GM12878 (cell line): ENCODE data around the gene TSC2. TPM values are rescaled to one million over a fixed set of nuclear protein-coding genes. Genes with fewer than 3 reads are reported as not detected.

ENCODE experiments used
- ATAC-seq: fragments of 200-7000 bp; cut with Tn5 transposase; 3 replicates; pipeline ENCODE4 v1.9.1; 2020; ENCODE audit warnings: mild to moderate bottlenecking, moderate library complexity
- BruUV-seq: library from RNA; stranded (reverse); fragments of 400-500 nt; replicated peaks from 2 replicates; lab custom pipeline; 2021; lab: Mats Ljungman, UMichigan
- CTCF ChIA-PET: fragments of 300-600 bp; sonication (Branson Sonifier 250); formaldehyde crosslinking; extraction: SDS; loops from one replicate; lab custom pipeline; 2021; ENCODE audit warnings: inconsistent platforms; lab: Yijun Ruan, JAX
- POLR2A ChIA-PET: fragments of 350-600 bp; formaldehyde crosslinking; extraction: SDS; loops from one replicate; lab custom pipeline; 2021; ENCODE audit warnings: inconsistent platforms; lab: Charles Lee
- RAD21 ChIA-PET: fragments of 300-600 bp; sonication (Branson Sonifier 250); formaldehyde crosslinking; loops from one replicate; lab custom pipeline; 2023; ENCODE audit warnings: antibody characterized with exemption; ENCODE audit not compliant: unreplicated experiment; lab: Charles Lee
- SMC1A ChIA-PET: fragments of 300-600 bp; sonication (Branson Sonifier 250); formaldehyde crosslinking; loops from one replicate; lab custom pipeline; 2023; ENCODE audit not compliant: unreplicated experiment, uncharacterized antibody; lab: Charles Lee
- DNase-seq: peaks from one replicate; pipeline ENCODE4 v3.0.0-alpha.2; 2011; ENCODE audit warnings: low read depth, low spot score
- FAIRE-seq: peaks from 3 replicates; lab custom pipeline; 2011; peaks lifted over from hg19 to GRCh38; lab: Jason Lieb, UNC
- H2AFZ ChIP-seq: 2 replicates; pipeline ENCODE4 v1.6.0; 2011; ENCODE audit warnings: low read depth, low read length, control low read depth; ENCODE audit not compliant: control insufficient read depth
- H3K27ac ChIP-seq: 2 replicates; pipeline ENCODE4 v1.5.1; 2011; ENCODE audit warnings: control low read depth; ENCODE audit not compliant: control insufficient read depth, insufficient read depth
- H3K27me3 ChIP-seq, 2 experiments: replicated peaks in 1 of 2; 2 replicates each; pipeline versions ENCODE4 v1.6.0 to v1.6.1; 2011; ENCODE audit warnings: low read length in 1 of 2; ENCODE audit not compliant: control insufficient read depth in 2 of 2, insufficient read depth in 2 of 2
- H3K36me3 ChIP-seq, 2 experiments: 2 replicates each; pipeline ENCODE4 v1.5.1; 2011; ENCODE audit warnings: low read length in 1 of 2; ENCODE audit not compliant: control insufficient read depth in 2 of 2, insufficient read depth in 2 of 2
- H3K4me1 ChIP-seq: 2 replicates; pipeline ENCODE4 v1.6.1; 2011; ENCODE audit warnings: mild to moderate bottlenecking, low read length, moderate library complexity, mixed read lengths; ENCODE audit not compliant: control insufficient read depth, insufficient read depth
- H3K4me2 ChIP-seq: 2 replicates; pipeline ENCODE4 v1.6.0; 2011; ENCODE audit warnings: control low read depth; ENCODE audit not compliant: control insufficient read depth, insufficient read depth
- H3K4me3 ChIP-seq: fragments of 200-600 bp; sonication (generic); 2 replicates; pipeline ENCODE4 v1.5.1; 2016
- H3K79me2 ChIP-seq: 2 replicates; pipeline ENCODE4 v1.6.0; 2011; ENCODE audit warnings: low read length; ENCODE audit not compliant: control insufficient read depth, insufficient read depth
- H3K9ac ChIP-seq: 2 replicates; pipeline ENCODE4 v1.8.0; 2011; ENCODE audit warnings: low read length, control low read depth, mixed read lengths; ENCODE audit not compliant: control insufficient read depth, insufficient read depth
- H3K9me3 ChIP-seq: replicated peaks from 3 replicates; pipeline ENCODE4 v1.5.1; 2011; ENCODE audit warnings: mild to moderate bottlenecking, low read length; ENCODE audit not compliant: control insufficient read depth, insufficient read depth
- H4K20me1 ChIP-seq: 2 replicates; pipeline ENCODE4 v1.6.0; 2011; ENCODE audit not compliant: control insufficient read depth, insufficient read depth
- BHLHE40 ChIP-seq, 2 experiments: fragments of 450-650 bp in 1 of 2; IDR thresholded peaks; 2 replicates each; pipeline ENCODE4 v1.6.1; 2011 to 2017; ENCODE audit warnings: low read depth in 2 of 2, borderline replicate concordance in 1 of 2, improper control_type of control experiment in 1 of 2, low read length in 1 of 2, mild to moderate bottlenecking in 1 of 2
- CBX5 ChIP-seq: sonication (generic); IDR thresholded peaks from 2 replicates; pipeline ENCODE4 v1.6.1; 2016; ENCODE audit warnings: low read depth, moderate library complexity, mild to moderate bottlenecking, inconsistent platforms
- EZH2 ChIP-seq: IDR thresholded peaks from 2 replicates; pipeline ENCODE4 v1.6.1; 2012; ENCODE audit warnings: low read depth, mild to moderate bottlenecking, control low read depth, inconsistent platforms, low read length, borderline replicate concordance; ENCODE audit not compliant: control insufficient read depth
- FOXM1 ChIP-seq: IDR thresholded peaks from 2 replicates; pipeline ENCODE4 v1.6.1; 2012; ENCODE audit warnings: low read depth, mild to moderate bottlenecking, inconsistent platforms, low read length, moderate library complexity
- NFYB ChIP-seq: IDR thresholded peaks from 2 replicates; pipeline ENCODE4 v1.6.1; 2011; ENCODE audit warnings: low read depth, mild to moderate bottlenecking, low read length, improper control_type of control experiment, moderate library complexity; ENCODE audit not compliant: insufficient read depth
- NRF1 ChIP-seq: conservative IDR thresholded peaks from 2 replicates; pipeline ENCODE4 v1.6.1; 2011; ENCODE audit warnings: mild to moderate bottlenecking, low read depth, low read length, improper control_type of control experiment
- SIN3A ChIP-seq: IDR thresholded peaks from 2 replicates; pipeline ENCODE4 v1.6.1; 2012; ENCODE audit warnings: low read depth, low read length, improper control_type of control experiment
- SIX5 ChIP-seq: IDR thresholded peaks from 2 replicates; pipeline ENCODE4 v1.6.1; 2011; ENCODE audit warnings: mild to moderate bottlenecking, low read depth, low read length, moderate library complexity; ENCODE audit not compliant: severe bottlenecking
- USF1 ChIP-seq: IDR thresholded peaks from 2 replicates; pipeline ENCODE4 v1.6.1; 2011; ENCODE audit warnings: borderline replicate concordance, low read depth, mild to moderate bottlenecking, moderate library complexity, mixed read lengths, low read length; ENCODE audit not compliant: insufficient read depth; ENCODE audit errors: extremely low read length
- ZBTB11 ChIP-seq: fragments of 450-650 bp; formaldehyde crosslinking; IDR thresholded peaks from 2 replicates; pipeline ENCODE4 v1.5.0; 2022; ENCODE audit warnings: mild to moderate bottlenecking, missing genetic modification characterization
- WGBS: methylation state at CpG from one replicate; pipeline ENCODE4 v1.1.6; 2016; ENCODE audit warnings: low lambda C conversion rate; ENCODE audit not compliant: insufficient replicate concordance, insufficient coverage; ENCODE audit errors: missing lambda C conversion rate; 5-methylcytosine and 5-hydroxymethylcytosine counted together
- in situ Hi-C: fragments of 300-500 bp; cut with MboI; formaldehyde crosslinking; loops from 9 replicates; pipeline ENCODE4 v1.14.3; 2018; ENCODE audit warnings: mixed read lengths
- intact Hi-C: fragments of 100-400 bp; cut with micrococcal nuclease; formaldehyde crosslinking; loops from one replicate; pipeline ENCODE4 v1.14.2; 2022; ENCODE audit not compliant: unreplicated experiment
- polyA plus RNA-seq, 11 experiments: library from polyadenylated mRNA; depleted of rRNA in 4 of 11; unstranded in 6 of 11; stranded (reverse) in 5 of 11; fragments of >200 nt; fragmentation: Nextera tagmentation in 4 of 11; fragmentation: Illumina TruSeq in 1 of 11; extraction: Ambion mirVana in 4 of 11; extraction: Trizol in 1 of 11; gene quantifications; 1 replicate in 1 of 11; 2 replicates in 10 of 11; pipeline versions ENCODE4 v1.2.1 to v1.2.3, GENCODE V29; 2011 to 2016; ENCODE audit warnings: inconsistent platforms in 2 of 11, missing spikeins in 2 of 11, low read depth in 1 of 11
- total RNA-seq, 4 experiments: library from RNA; depleted of rRNA in 3 of 4; stranded (reverse); fragments of >200 nt in 3 of 4; fragmentation: Illumina TruSeq in 1 of 4; extraction: Trizol in 1 of 4; gene quantifications; 2 replicates each; pipeline versions ENCODE4 v1.2.1 to v1.2.3, GENCODE V29; 2013 to 2021
- TF ChIP-seq, protein P1 (sequence below): IDR thresholded peaks from 2 replicates; pipeline ENCODE4 v1.6.1; 2012; ENCODE audit warnings: low read depth, low read length, improper control_type of control experiment
- TF ChIP-seq, protein P2 (sequence below): fragments of 450-650 bp; IDR thresholded peaks from 2 replicates; pipeline ENCODE4 v1.6.1; 2017; ENCODE audit warnings: borderline replicate concordance
- TF ChIP-seq, protein P3 (sequence below): IDR thresholded peaks from 2 replicates; pipeline ENCODE4 v1.6.1; 2012; ENCODE audit warnings: low read length, inconsistent platforms

The TSC2 gene
- total and polyA plus RNA-seq, 10 of the 15 experiments (the other 5 are each of a cell fraction or from before 2014, with no cell fraction given): 1.6 to 77.0 (median 21.6) TPM

GRCh38 chr16:2037647-2038381, 10.0 kb upstream of the TSC2 start:
- no peaks in the 10 kb centered on the region for H3K9me3 ChIP-seq
- 65% methylated on average over 29 of the region's 29 CpGs for WGBS
- FAIRE-seq (no peak), DNase-seq (no peak), ATAC-seq (no peak)
- H2AFZ ChIP-seq: no peak overlapping the region
- ChIA-PET RAD21 (no interaction called here), POLR2A (interaction anchor here (1.5 kb wide), 1 partner anchor 10 kb away, joined by 3 read pairs; the partner anchor contains the start of genes NTHL1 and TSC2), SMC1A (no interaction called here), CTCF (interaction anchor here (0.8 kb wide), 1 partner anchor 103 kb away, joined by 3 read pairs; no protein-coding TSS in a partner anchor)
- H3K27me3 ChIP-seq: no peaks in the 10 kb centered on the region
- H3K27ac ChIP-seq: no peak overlapping the region
- no peaks in the 10 kb centered on the region for H4K20me1 ChIP-seq
- intact Hi-C loops (no loop called here), in situ Hi-C loops (no loop called here)
- no peaks in the 10 kb centered on the region for H3K36me3 ChIP-seq
- BruUV-seq: no TSS peak
- H3K9ac ChIP-seq: no peak overlapping the region
- H3K79me2 ChIP-seq: no peaks in the 10 kb centered on the region
- H3K4me2 ChIP-seq: no peak overlapping the region
- H3K4me1 ChIP-seq: no peaks in the 10 kb centered on the region
- H3K4me3 ChIP-seq: no peak overlapping the region
- TF ChIP-seq, protein P1, sequence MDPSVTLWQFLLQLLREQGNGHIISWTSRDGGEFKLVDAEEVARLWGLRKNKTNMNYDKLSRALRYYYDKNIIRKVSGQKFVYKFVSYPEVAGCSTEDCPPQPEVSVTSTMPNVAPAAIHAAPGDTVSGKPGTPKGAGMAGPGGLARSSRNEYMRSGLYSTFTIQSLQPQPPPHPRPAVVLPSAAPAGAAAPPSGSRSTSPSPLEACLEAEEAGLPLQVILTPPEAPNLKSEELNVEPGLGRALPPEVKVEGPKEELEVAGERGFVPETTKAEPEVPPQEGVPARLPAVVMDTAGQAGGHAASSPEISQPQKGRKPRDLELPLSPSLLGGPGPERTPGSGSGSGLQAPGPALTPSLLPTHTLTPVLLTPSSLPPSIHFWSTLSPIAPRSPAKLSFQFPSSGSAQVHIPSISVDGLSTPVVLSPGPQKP: no peak
- no peak for TF ChIP-seq EZH2
- no peak for TF ChIP-seq CBX5
- no peak for TF ChIP-seq ZBTB11
- TF ChIP-seq NFYB: no peak
- no peak for TF ChIP-seq BHLHE40 (IDR thresholded peaks at IDR 0.05; ENCODE audit: borderline replicate concordance in 1 of 2, low read depth in 2 of 2, low read length in 1 of 2)
- TF ChIP-seq SIN3A: no peak
- TF ChIP-seq SIX5: no peak
- TF ChIP-seq, protein P2, sequence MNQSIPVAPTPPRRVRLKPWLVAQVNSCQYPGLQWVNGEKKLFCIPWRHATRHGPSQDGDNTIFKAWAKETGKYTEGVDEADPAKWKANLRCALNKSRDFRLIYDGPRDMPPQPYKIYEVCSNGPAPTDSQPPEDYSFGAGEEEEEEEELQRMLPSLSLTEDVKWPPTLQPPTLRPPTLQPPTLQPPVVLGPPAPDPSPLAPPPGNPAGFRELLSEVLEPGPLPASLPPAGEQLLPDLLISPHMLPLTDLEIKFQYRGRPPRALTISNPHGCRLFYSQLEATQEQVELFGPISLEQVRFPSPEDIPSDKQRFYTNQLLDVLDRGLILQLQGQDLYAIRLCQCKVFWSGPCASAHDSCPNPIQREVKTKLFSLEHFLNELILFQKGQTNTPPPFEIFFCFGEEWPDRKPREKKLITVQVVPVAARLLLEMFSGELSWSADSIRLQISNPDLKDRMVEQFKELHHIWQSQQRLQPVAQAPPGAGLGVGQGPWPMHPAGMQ: no peak
- TF ChIP-seq, protein P3, sequence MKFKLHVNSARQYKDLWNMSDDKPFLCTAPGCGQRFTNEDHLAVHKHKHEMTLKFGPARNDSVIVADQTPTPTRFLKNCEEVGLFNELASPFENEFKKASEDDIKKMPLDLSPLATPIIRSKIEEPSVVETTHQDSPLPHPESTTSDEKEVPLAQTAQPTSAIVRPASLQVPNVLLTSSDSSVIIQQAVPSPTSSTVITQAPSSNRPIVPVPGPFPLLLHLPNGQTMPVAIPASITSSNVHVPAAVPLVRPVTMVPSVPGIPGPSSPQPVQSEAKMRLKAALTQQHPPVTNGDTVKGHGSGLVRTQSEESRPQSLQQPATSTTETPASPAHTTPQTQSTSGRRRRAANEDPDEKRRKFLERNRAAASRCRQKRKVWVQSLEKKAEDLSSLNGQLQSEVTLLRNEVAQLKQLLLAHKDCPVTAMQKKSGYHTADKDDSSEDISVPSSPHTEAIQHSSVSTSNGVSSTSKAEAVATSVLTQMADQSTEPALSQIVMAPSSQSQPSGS: no peak
- TF ChIP-seq USF1: no peak
- TF ChIP-seq NRF1: no peak
- TF ChIP-seq FOXM1: no peak
